ENCODE data around the gene FAM20C. TPM values are rescaled to one million over a fixed set of nuclear protein-coding genes. Genes with fewer than 3 reads are reported as not detected.

The FAM20C gene
- total RNA-seq, 4 donors from 2014 or later, result 3.8 to 28.8 (median 16.4) TPM

DNA sequence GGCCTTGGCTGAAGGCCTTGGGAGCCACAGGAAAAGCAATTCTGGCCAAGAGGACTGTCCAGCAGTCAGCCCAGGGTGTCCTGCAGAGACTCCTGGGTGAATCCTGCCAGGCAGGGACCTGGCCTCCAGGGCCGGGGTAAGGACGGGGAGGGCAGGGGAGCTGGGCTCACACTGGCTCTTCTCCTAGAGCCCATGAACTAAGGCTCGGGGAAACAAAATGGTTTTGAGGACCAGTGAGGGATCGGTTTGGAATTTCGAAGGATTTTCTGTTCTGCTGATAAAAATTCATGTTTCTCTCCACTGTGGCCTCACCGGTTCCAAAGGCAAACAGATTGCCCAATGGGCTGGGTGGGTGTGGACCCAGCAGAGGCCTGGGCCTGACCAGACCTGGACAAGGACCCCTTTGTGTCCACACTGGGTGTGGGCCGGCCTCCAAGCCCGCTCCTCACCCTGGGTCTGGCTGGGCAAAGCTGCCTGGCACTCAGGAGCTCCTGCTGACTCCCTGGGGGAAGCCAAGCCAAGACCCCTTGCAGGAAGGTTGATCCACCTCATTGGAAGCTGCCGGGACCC, 27.3 kb downstream of the FAM20C start:
- Histone ChIP-seq H3K4me1 (no peaks in the 10 kb centered on the region), H3K36me3 (no peaks in the 10 kb centered on the region), H3K9me3 (no peaks in the 10 kb centered on the region), H3K27me3 (no peaks in the 10 kb centered on the region), H3K27ac (no peak overlapping the region), H3K4me3 (no peak overlapping the region)
- DNase-seq, result no peak
- intact Hi-C loops (cut with DNase I; ENCODE audit: low total_unique reads), result no loop called here
- TF ChIP-seq, protein P1, sequence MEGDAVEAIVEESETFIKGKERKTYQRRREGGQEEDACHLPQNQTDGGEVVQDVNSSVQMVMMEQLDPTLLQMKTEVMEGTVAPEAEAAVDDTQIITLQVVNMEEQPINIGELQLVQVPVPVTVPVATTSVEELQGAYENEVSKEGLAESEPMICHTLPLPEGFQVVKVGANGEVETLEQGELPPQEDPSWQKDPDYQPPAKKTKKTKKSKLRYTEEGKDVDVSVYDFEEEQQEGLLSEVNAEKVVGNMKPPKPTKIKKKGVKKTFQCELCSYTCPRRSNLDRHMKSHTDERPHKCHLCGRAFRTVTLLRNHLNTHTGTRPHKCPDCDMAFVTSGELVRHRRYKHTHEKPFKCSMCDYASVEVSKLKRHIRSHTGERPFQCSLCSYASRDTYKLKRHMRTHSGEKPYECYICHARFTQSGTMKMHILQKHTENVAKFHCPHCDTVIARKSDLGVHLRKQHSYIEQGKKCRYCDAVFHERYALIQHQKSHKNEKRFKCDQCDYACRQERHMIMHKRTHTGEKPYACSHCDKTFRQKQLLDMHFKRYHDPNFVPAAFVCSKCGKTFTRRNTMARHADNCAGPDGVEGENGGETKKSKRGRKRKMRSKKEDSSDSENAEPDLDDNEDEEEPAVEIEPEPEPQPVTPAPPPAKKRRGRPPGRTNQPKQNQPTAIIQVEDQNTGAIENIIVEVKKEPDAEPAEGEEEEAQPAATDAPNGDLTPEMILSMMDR (IDR thresholded peaks at IDR 0.05), result no peak
- no peak for TF ChIP-seq POLR2A (IDR thresholded peaks at IDR 0.05)

GRCh38 chr7:220151-220841, 27.9 kb downstream of the FAM20C start:
- H3K4me1 ChIP-seq, result no peaks in the 10 kb centered on the region
- no peak overlapping the region for H3K27ac ChIP-seq
- TF ChIP-seq, protein P1 (IDR thresholded peaks at IDR 0.05), result no peak
- TF ChIP-seq POLR2A (IDR thresholded peaks at IDR 0.05), result no peak
- no peak overlapping the region for H3K4me3 ChIP-seq
- no peaks in the 10 kb centered on the region for H3K36me3 ChIP-seq
- H3K27me3 ChIP-seq, result no peaks in the 10 kb centered on the region
- no peaks in the 10 kb centered on the region for H3K9me3 ChIP-seq
- DNase-seq, result no peak
- intact Hi-C loops (cut with DNase I; ENCODE audit: low total_unique reads), result no loop called here

DNA sequence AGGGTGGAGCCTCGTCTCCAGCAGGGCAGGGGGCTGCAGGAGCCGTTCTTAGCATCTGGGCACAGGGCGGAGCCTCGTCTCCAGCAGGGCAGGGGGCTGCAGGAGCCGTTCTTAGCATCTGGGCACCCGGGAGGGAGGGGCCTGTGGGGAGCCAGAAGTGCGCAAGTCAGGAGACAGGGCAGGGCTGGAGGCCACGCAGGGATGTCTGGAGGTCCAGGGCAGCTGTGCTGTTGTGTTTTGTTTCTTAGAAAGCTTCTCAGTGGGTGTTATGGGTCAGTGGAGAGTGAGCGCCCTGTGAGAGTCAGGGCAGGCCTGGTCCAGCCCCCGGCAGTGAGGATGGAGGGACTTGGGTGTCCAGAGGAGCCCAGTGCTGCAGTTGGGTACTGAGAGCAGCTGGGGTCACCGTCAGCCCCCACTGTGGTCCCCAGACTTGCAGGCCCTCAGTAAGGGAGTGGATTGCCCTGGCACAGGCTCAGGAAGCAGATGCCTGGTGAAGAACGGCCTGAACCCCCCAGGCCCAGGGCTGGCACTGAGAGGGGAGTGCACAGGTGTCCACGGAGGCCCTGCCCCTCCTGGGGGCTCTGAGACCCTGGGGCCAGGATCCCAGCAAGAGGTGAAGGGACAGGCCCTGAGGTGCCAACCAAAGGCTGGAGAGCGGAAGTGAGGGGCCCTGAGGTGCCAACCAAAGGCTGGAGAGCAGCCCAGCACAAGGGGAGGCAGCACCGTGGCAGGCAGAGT, 29.8 kb downstream of the FAM20C start:
- intact Hi-C loops (cut with DNase I; ENCODE audit: low total_unique reads), result no loop called here
- Histone ChIP-seq H3K27me3 (no peaks in the 10 kb centered on the region), H3K27ac (no peak overlapping the region), H3K36me3 (no peaks in the 10 kb centered on the region), H3K9me3 (no peaks in the 10 kb centered on the region), H3K4me1 (no peaks in the 10 kb centered on the region), H3K4me3 (no peak overlapping the region)
- no peak for DNase-seq
- TF ChIP-seq, protein P1 (IDR thresholded peaks at IDR 0.05), result no peak
- TF ChIP-seq POLR2A (IDR thresholded peaks at IDR 0.05), result no peak

GRCh38 chr7:222716-223041, 30.3 kb downstream of the FAM20C start:
- Histone ChIP-seq H3K27ac (no peak overlapping the region), H3K4me1 (no peaks in the 10 kb centered on the region), H3K27me3 (no peaks in the 10 kb centered on the region), H3K36me3 (no peaks in the 10 kb centered on the region), H3K4me3 (no peak overlapping the region), H3K9me3 (no peaks in the 10 kb centered on the region)
- intact Hi-C loops (cut with DNase I; ENCODE audit: low total_unique reads), result no loop called here
- TF ChIP-seq POLR2A (IDR thresholded peaks at IDR 0.05), result no peak
- TF ChIP-seq, protein P1 (IDR thresholded peaks at IDR 0.05), result no peak
- no peak for DNase-seq
